H1 (cell line): ENCODE data around the gene NUBPL. TPM values are rescaled to one million over a fixed set of nuclear protein-coding genes. Genes with fewer than 3 reads are reported as not detected.

ENCODE experiments used
- CTCF ChIA-PET: fragments of 300-600 bp; sonication (Branson Sonifier 250); formaldehyde crosslinking; loops from one replicate; lab custom pipeline; 2021; ENCODE audit not compliant: partially characterized antibody; lab: Charles Lee
- POLR2A ChIA-PET: fragments of 300-600 bp; sonication (Branson Sonifier 250); formaldehyde crosslinking; loops from one replicate; lab custom pipeline; 2021; ENCODE audit warnings: inconsistent platforms; ENCODE audit not compliant: partially characterized antibody; lab: Charles Lee
- DNase-seq, 2 experiments: peaks; one replicate each; pipeline versions ENCODE4 v3.0.0 to v3.0.0-alpha.2; 2010 to 2022; ENCODE audit warnings: low spot score in 2 of 2, low read depth in 1 of 2, mixed read lengths in 1 of 2
- FAIRE-seq: peaks from 2 replicates; lab custom pipeline; 2011; peaks lifted over from hg19 to GRCh38; lab: Jason Lieb, UNC
- H2AFZ ChIP-seq: 2 replicates; pipeline ENCODE4 v1.8.1; 2012; ENCODE audit warnings: low read length, inconsistent platforms
- H2AK5ac ChIP-seq: 2 replicates; pipeline ENCODE4 v1.6.1; 2013; ENCODE audit warnings: low read depth, low read length
- H2BK120ac ChIP-seq: replicated peaks from 2 replicates; pipeline ENCODE3; 2013; ENCODE audit warnings: low read depth, low read length, inconsistent platforms
- H2BK12ac ChIP-seq: 2 replicates; pipeline ENCODE4 v1.6.1; 2013; ENCODE audit warnings: low read depth, low read length
- H2BK15ac ChIP-seq: 2 replicates; pipeline ENCODE4 v1.6.1; 2013; ENCODE audit warnings: low read length
- H2BK20ac ChIP-seq: 2 replicates; pipeline ENCODE4 v1.6.1; 2013; ENCODE audit warnings: low read length
- H2BK5ac ChIP-seq: 2 replicates; pipeline ENCODE4 v1.6.1; 2013; ENCODE audit warnings: low read depth, low read length
- H3K14ac ChIP-seq: 2 replicates; pipeline ENCODE4 v1.6.1; 2013; ENCODE audit warnings: inconsistent platforms; ENCODE audit not compliant: insufficient read length
- H3K18ac ChIP-seq: 2 replicates; pipeline ENCODE4 v1.6.1; 2013; ENCODE audit warnings: low read length; ENCODE audit errors: extremely low read depth
- H3K23ac ChIP-seq: 2 replicates; pipeline ENCODE4 v1.6.1; 2013; ENCODE audit warnings: inconsistent platforms; ENCODE audit not compliant: insufficient read length
- H3K23me2 ChIP-seq: 2 replicates; pipeline ENCODE4 v1.6.1; 2013; ENCODE audit warnings: low read depth, low read length
- H3K27ac ChIP-seq: 2 replicates; pipeline ENCODE4 v1.6.1; 2011; ENCODE audit warnings: low read depth, low read length, inconsistent platforms
- H3K27me3 ChIP-seq, 4 experiments: replicated peaks in 1 of 4; 1 replicate in 1 of 4; 2 replicates in 3 of 4; pipeline versions ENCODE4 v1.6.1 to v1.8.1; 2011 to 2013; ENCODE audit warnings: low read length in 3 of 4, mild to moderate bottlenecking in 3 of 4, inconsistent platforms in 2 of 4, mixed read lengths in 2 of 4, moderate library complexity in 1 of 4; ENCODE audit not compliant: control insufficient read depth in 3 of 4, insufficient read depth in 3 of 4; ENCODE audit errors: extremely low read depth in 1 of 4
- H3K36me3 ChIP-seq, 4 experiments: 2 replicates each; pipeline versions ENCODE4 v1.6.1 to v1.8.1; 2011 to 2013; ENCODE audit warnings: mild to moderate bottlenecking in 4 of 4, low read length in 3 of 4, moderate library complexity in 2 of 4, control low read depth in 1 of 4, inconsistent platforms in 1 of 4; ENCODE audit not compliant: insufficient read depth in 4 of 4, control insufficient read depth in 2 of 4
- H3K4ac ChIP-seq: replicated peaks from 2 replicates; pipeline ENCODE3; 2013; ENCODE audit warnings: low read length, low read depth, mixed read lengths, inconsistent platforms; ENCODE audit not compliant: insufficient read length
- H3K4me1 ChIP-seq, 4 experiments: replicated peaks in 1 of 4; 1 replicate in 1 of 4; 2 replicates in 3 of 4; pipeline versions ENCODE4 v1.6.1 to v1.8.1; 2011 to 2013; ENCODE audit warnings: low read length in 3 of 4, inconsistent platforms in 2 of 4, mixed read lengths in 1 of 4; ENCODE audit not compliant: insufficient read depth in 4 of 4, control insufficient read depth in 3 of 4
- H3K4me2 ChIP-seq, 2 experiments: 2 replicates each; pipeline versions ENCODE4 v1.6.1 to v1.8.1; 2011 to 2013; ENCODE audit warnings: low read depth in 2 of 2, low read length in 2 of 2, control low read depth in 1 of 2, inconsistent platforms in 1 of 2, mild to moderate bottlenecking in 1 of 2; ENCODE audit not compliant: insufficient read depth in 1 of 2
- H3K4me3 ChIP-seq, 4 experiments: fragments of 200-600, 300-600 bp in 1 of 4; sonication (generic), shearing (Covaris generic), sonication (Bioruptor Twin) in 1 of 4; 2 replicates each; pipeline versions ENCODE4 v1.5.1 to v1.8.1; 2011 to 2016; ENCODE audit warnings: low read length in 4 of 4, low read depth in 3 of 4, control low read depth in 2 of 4, inconsistent platforms in 2 of 4, mild to moderate bottlenecking in 2 of 4, mixed read lengths in 1 of 4, moderate library complexity in 1 of 4; ENCODE audit not compliant: insufficient read depth in 2 of 4; ENCODE audit errors: extremely low read depth in 1 of 4
- H3K56ac ChIP-seq: replicated peaks from 2 replicates; pipeline ENCODE3; 2013; ENCODE audit warnings: low read depth, mild to moderate bottlenecking, mixed read lengths, low read length, inconsistent platforms; ENCODE audit not compliant: insufficient read length
- H3K79me1 ChIP-seq: 2 replicates; pipeline ENCODE4 v1.6.1; 2013; ENCODE audit warnings: low read depth, low read length, control low read depth
- H3K79me2 ChIP-seq, 2 experiments: 2 replicates each; pipeline versions ENCODE4 v1.6.1 to v1.8.1; 2012 to 2013; ENCODE audit warnings: low read length in 2 of 2, mild to moderate bottlenecking in 2 of 2, inconsistent platforms in 1 of 2; ENCODE audit not compliant: insufficient read depth in 2 of 2, control insufficient read depth in 1 of 2
- H3K9ac ChIP-seq, 4 experiments: replicated peaks in 1 of 4; 1 replicate in 1 of 4; 2 replicates in 3 of 4; pipeline versions ENCODE4 v1.6.1 to v1.8.1; 2011 to 2013; ENCODE audit warnings: low read depth in 3 of 4, low read length in 3 of 4, control low read depth in 2 of 4, mild to moderate bottlenecking in 2 of 4, moderate library complexity in 2 of 4, inconsistent platforms in 1 of 4; ENCODE audit errors: extremely low read depth in 1 of 4
- H3K9me3 ChIP-seq, 2 experiments: 2 replicates each; pipeline versions ENCODE4 v1.6.1 to v1.8.1; 2012 to 2013; ENCODE audit warnings: mild to moderate bottlenecking in 2 of 2, moderate library complexity in 2 of 2, control low read depth in 1 of 2, inconsistent platforms in 1 of 2, low read depth in 1 of 2, low read length in 1 of 2, mixed read lengths in 1 of 2; ENCODE audit not compliant: insufficient read depth in 2 of 2
- H4K20me1 ChIP-seq, 2 experiments: replicated peaks in 1 of 2; 2 replicates each; pipeline versions ENCODE3 to v1.8.1; 2011 to 2013; ENCODE audit warnings: inconsistent platforms in 2 of 2, low read length in 2 of 2, mild to moderate bottlenecking in 1 of 2; ENCODE audit not compliant: insufficient read depth in 2 of 2, control insufficient read depth in 1 of 2
- H4K5ac ChIP-seq: 2 replicates; pipeline ENCODE4 v1.6.1; 2013; ENCODE audit warnings: low read length, low read depth, mixed read lengths, inconsistent platforms; ENCODE audit not compliant: insufficient read length
- H4K8ac ChIP-seq: 2 replicates; pipeline ENCODE4 v1.8.0; 2013; ENCODE audit warnings: mild to moderate bottlenecking, moderate library complexity, low read length, inconsistent platforms; ENCODE audit not compliant: insufficient read depth; ENCODE audit errors: extremely low read depth
- H4K91ac ChIP-seq: replicated peaks from 2 replicates; pipeline ENCODE3; 2013; ENCODE audit warnings: low read length, mixed read lengths, inconsistent platforms; ENCODE audit not compliant: insufficient read length
- CREB1 ChIP-seq: IDR thresholded peaks from 2 replicates; pipeline ENCODE4 v1.6.1; 2012; ENCODE audit warnings: inconsistent platforms
- WGBS, 2 experiments: shearing (Covaris generic) in 1 of 2; methylation state at CpG; one replicate each; pipeline versions ENCODE4 v1.1.6 to v1.1.7; 2013 to 2015; ENCODE audit warnings: low lambda C conversion rate in 2 of 2, mixed read lengths in 2 of 2, inconsistent platforms in 1 of 2, low coverage in 1 of 2, missing lambda C conversion rate in 1 of 2; ENCODE audit not compliant: insufficient replicate concordance in 2 of 2, insufficient coverage in 1 of 2, insufficient read length in 1 of 2; ENCODE audit errors: extremely low coverage in 1 of 2, missing lambda C conversion rate in 1 of 2; 5-methylcytosine and 5-hydroxymethylcytosine counted together
- polyA plus RNA-seq, 7 experiments: library from polyadenylated mRNA; depleted of rRNA in 3 of 7; stranded (reverse) in 5 of 7; unstranded in 2 of 7; fragments of >200 nt in 5 of 7; fragments of 200-250 nt in 2 of 7; gene quantifications; 1 replicate in 5 of 7; 2 replicates in 1 of 7; 4 replicates in 1 of 7; pipeline versions ENCODE4 v1.2.1 to v1.2.3, GENCODE V29; 2011 to 2013; ENCODE audit warnings: missing spikeins in 2 of 7, mixed read lengths in 2 of 7
- total RNA-seq: library from RNA; stranded (reverse); fragmentation: NEBNext Ultra II Directional; extraction: Animal tissue kit (Norgen Biotek cat#: 25700); gene quantifications from 2 replicates; pipeline ENCODE4 v1.2.1, GENCODE V29; 2021

Gene NUBPL
- total and polyA plus RNA-seq, 2 of the 8 experiments (the other 6 are each of a cell fraction or from before 2014, with no cell fraction given) = 1.6 to 6.8 TPM

DNA sequence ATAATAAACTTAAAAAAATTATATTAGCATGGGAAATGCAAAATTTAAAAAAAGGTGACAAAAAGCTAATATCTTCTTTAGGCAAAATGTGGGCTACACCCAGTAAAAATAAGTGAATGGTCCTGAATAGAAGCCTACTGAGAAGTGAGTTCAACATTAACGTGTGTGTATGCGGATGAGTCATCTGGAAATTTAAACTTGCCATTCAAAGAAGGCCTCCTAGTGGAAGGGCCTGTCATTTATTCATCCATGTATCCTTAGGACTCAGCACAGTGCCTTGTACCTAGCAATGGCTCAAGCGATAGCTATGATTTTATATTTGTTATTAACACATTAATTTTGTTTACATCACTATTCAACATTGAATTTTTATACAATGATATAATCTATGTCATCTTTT, 226.2 kb downstream of the NUBPL start:
- no peak overlapping the region for H2BK5ac ChIP-seq
- no peak overlapping the region for H3K14ac ChIP-seq
- no peaks in the 10 kb centered on the region for H3K27me3 ChIP-seq
- POLR2A ChIA-PET = no interaction called here
- H3K4me2 ChIP-seq = no peak overlapping the region
- H3K4ac ChIP-seq = no peak overlapping the region
- H3K23me2 ChIP-seq = no peaks in the 10 kb centered on the region
- H2BK15ac ChIP-seq = no peak overlapping the region
- no peak overlapping the region for H3K18ac ChIP-seq
- H3K79me2 ChIP-seq = no peaks in the 10 kb centered on the region
- no peak overlapping the region for H4K5ac ChIP-seq
- H3K9ac ChIP-seq = no peak overlapping the region
- no peak overlapping the region for H3K27ac ChIP-seq
- WGBS, 2 experiments = 87% methylated on average over 3 of the region's 3 CpGs; no CpG with 5 or more reads in 1 of the 2 experiments
- FAIRE-seq = no peak
- no peak overlapping the region for H2BK120ac ChIP-seq
- no peaks in the 10 kb centered on the region for H3K79me1 ChIP-seq
- H2BK12ac ChIP-seq = no peak overlapping the region
- no peak overlapping the region for H2BK20ac ChIP-seq
- no peak overlapping the region for H4K91ac ChIP-seq
- no peaks in the 10 kb centered on the region for H4K20me1 ChIP-seq
- no peak for TF ChIP-seq CREB1
- no peak overlapping the region for H3K56ac ChIP-seq
- H3K36me3 ChIP-seq = no peaks in the 10 kb centered on the region
- no peak overlapping the region for H2AK5ac ChIP-seq
- CTCF ChIA-PET = interaction anchor here (1.1 kb wide), 1 partner anchor 468 kb away, joined by 3 read pairs; no protein-coding TSS in a partner anchor
- no peaks in the 10 kb centered on the region for H3K4me1 ChIP-seq
- H2AFZ ChIP-seq = no peak overlapping the region
- no peak for DNase-seq
- no peak overlapping the region for H3K4me3 ChIP-seq
- peaks cover 10 to 32% of the 10 kb centered on the region in 2 experiments; a peak in 3 of 4 replicates for H3K9me3 ChIP-seq
- H3K23ac ChIP-seq = no peak overlapping the region
- no peak overlapping the region for H4K8ac ChIP-seq
